ENCODE data around the gene VTI1A.

DNA sequence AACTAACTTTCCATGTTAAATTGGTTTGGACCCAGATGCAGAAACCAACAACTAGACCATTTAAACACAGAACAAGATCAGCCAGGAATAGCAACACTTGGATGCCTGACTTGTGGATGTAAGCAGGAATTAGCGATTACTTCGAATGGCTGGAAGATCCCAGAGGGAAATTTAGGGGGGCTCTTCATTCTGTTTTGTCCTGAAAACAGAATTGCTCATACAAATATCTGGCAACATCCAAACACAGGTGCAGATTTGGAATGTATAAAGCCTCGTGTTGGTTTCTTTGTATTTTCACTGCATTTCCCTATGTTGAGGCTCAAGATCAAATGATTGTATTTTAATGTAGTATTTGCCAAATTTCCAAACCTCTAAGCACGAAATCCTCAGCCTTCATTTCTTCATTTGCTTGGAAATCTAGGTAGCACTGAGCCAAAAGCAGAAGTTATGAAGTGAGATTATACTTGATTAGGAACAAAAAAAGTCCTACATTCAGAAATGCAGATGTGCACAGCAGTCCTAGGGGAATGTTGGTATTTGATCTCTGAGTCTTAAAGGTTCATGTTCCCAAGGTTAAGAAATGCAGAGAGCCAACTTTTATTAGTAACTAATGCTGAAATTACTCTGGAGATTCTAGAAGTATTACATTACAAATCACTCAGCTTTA is 254.3 kb downstream of the VTI1A start:
- TF ChIP-seq, protein P1, sequence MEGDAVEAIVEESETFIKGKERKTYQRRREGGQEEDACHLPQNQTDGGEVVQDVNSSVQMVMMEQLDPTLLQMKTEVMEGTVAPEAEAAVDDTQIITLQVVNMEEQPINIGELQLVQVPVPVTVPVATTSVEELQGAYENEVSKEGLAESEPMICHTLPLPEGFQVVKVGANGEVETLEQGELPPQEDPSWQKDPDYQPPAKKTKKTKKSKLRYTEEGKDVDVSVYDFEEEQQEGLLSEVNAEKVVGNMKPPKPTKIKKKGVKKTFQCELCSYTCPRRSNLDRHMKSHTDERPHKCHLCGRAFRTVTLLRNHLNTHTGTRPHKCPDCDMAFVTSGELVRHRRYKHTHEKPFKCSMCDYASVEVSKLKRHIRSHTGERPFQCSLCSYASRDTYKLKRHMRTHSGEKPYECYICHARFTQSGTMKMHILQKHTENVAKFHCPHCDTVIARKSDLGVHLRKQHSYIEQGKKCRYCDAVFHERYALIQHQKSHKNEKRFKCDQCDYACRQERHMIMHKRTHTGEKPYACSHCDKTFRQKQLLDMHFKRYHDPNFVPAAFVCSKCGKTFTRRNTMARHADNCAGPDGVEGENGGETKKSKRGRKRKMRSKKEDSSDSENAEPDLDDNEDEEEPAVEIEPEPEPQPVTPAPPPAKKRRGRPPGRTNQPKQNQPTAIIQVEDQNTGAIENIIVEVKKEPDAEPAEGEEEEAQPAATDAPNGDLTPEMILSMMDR (IDR thresholded peaks at IDR 0.05), result no peak
- no peak for TF ChIP-seq POLR2A (IDR thresholded peaks at IDR 0.05)
